Epithelial cell of proximal tubule (primary cell): ENCODE measurements around the gene AP1B1. TPM values are rescaled to one million over a fixed set of nuclear protein-coding genes. Genes with fewer than 3 reads are reported as not detected.

ENCODE experiments used
- DNase-seq: peaks from one replicate; pipeline ENCODE4 v3.0.0-alpha.2; 2011; ENCODE audit warnings: low read depth
- H3K4me3 ChIP-seq: 2 replicates; pipeline ENCODE4 v1.5.1; 2011; ENCODE audit warnings: low read depth, mild to moderate bottlenecking, low read length
- total RNA-seq: library from RNA; depleted of rRNA; stranded (reverse); fragments of >200 nt; gene quantifications from 2 replicates; pipeline ENCODE4 v1.2.3, GENCODE V29; 2015
- TF ChIP-seq, protein P1 (sequence below): conservative IDR thresholded peaks from 2 replicates; pipeline ENCODE4 v1.5.1; 2012; ENCODE audit warnings: low read depth, mild to moderate bottlenecking, low read length

Gene AP1B1
- total RNA-seq, 1 donor from 2014 or later: 50.3 TPM

- no peak overlapping the region for H3K4me3 ChIP-seq
- TF ChIP-seq, protein P1, sequence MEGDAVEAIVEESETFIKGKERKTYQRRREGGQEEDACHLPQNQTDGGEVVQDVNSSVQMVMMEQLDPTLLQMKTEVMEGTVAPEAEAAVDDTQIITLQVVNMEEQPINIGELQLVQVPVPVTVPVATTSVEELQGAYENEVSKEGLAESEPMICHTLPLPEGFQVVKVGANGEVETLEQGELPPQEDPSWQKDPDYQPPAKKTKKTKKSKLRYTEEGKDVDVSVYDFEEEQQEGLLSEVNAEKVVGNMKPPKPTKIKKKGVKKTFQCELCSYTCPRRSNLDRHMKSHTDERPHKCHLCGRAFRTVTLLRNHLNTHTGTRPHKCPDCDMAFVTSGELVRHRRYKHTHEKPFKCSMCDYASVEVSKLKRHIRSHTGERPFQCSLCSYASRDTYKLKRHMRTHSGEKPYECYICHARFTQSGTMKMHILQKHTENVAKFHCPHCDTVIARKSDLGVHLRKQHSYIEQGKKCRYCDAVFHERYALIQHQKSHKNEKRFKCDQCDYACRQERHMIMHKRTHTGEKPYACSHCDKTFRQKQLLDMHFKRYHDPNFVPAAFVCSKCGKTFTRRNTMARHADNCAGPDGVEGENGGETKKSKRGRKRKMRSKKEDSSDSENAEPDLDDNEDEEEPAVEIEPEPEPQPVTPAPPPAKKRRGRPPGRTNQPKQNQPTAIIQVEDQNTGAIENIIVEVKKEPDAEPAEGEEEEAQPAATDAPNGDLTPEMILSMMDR: no peak
- DNase-seq: no peak
These were observed 64.7 kb downstream of the AP1B1 start for GRCh38 chr22:29323641-29324040.

GRCh38 chr22:29320546-29320945, 67.8 kb downstream of the AP1B1 start:
- no peak overlapping the region for H3K4me3 ChIP-seq
- no peak for DNase-seq
- TF ChIP-seq, protein P1: peak; percentile 32

DNA sequence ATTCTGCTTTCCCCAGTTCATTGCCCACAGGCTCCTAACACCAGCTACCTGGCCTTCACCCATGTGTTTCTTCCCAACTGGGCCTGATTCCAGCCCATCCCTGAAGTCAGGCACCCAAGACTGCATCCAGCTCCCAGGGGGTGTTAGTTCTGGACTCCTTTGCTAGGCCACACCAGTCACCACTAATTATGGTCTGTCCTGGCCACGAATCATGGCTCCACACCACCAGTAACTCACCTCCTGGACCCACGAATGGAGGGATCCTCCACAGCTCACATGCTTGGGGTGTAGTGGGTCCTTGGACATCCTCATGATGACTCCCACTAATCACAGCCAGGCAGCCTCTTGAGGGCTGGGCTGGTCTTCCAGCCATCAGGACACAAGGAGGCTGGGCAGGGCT, 69.3 kb downstream of the AP1B1 start:
- no peak overlapping the region for H3K4me3 ChIP-seq
- TF ChIP-seq, protein P1: no peak
- DNase-seq: no peak

DNA sequence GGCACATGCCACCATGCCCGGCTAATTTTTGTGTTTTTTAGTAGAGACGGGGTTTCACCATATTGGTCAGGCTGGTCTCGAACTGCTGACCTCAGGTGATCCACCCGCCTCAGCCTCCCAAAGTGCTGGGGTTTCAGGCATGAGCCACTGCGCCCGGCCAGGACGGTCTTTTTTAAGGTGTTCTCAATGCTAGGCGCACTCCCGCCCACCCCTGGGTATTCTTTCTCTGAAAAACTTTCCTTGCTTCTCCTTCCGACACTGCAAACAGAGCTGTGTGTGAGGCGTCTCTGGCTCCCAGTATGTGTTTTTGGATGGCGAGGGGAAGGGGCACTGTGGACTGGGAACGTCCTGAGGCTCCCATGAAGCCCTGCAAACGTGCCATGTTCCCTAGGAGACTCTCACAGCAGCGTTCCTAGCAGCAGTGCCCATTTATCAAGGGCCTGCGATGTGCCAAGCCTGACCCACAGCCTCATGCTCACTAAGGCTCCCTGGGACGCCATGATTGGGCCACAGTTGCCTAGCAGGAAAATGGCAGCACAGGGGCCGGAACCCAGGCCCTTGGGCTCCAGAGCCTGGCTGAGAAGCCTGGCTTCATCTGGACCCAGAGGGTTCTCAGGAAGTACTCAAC, 70.4 kb downstream of the AP1B1 start:
- no peak for DNase-seq
- TF ChIP-seq, protein P1: no peak
- H3K4me3 ChIP-seq: no peak overlapping the region

- TF ChIP-seq, protein P1: no peak
- DNase-seq: no peak
- no peak overlapping the region for H3K4me3 ChIP-seq
These were observed 72.1 kb downstream of the AP1B1 start for GRCh38 chr22:29316141-29316828.

DNA sequence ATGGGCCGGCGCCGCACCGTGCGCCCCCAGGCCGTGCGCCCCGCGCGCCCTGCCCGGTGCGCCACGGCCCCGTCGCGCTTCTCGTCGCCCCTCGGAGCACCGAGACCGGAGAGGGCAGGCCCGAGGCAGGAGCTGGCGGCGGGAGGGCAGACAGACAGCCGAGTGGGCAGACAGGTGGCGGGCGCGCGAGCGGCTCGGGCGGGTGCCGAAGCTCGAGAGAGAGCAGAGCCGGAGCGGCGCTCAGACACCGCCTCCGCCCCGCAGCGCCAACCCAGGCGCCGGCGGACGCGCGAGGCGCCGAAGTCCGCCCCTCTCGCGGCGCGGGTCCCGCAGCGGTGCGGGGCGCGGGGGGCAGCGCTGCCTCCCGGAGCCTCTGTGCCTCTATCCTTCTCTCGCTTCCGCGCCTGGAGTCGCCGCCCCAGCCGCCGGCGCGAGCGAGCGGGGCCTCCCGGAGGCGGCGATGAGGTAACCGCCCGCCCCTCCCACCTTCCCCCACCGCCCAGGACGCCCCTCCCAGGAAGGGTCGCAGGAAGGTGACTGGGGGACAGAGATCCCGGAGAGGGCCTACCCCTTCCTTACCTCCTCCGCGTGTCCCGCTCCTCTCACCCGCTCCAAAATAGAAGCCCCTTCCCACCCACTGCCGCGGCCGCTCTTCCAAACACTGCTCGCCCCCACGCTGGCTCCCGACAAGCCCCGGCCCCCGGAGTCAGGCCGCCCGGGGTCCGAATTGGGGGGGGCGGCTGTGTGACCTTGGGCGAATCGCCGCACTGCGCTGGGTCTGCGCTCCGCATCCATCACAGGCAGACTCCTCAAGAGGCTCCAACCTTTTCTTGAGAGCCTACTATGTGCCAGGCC, 72.9 kb downstream of the AP1B1 start, which contains the start of gene RASL10A:
Gene RASL10A, minus strand, starts transcription at position 412 of the 855 bp plus-strand sequence. CDS start 451 bp downstream, outside the sequence.
- no peak within 1 kb of the TSS for H3K4me3 ChIP-seq
- TF ChIP-seq, protein P1: no peak
- no peak for DNase-seq
